HG03442 (cell line): ENCODE data around the gene GRK6.

Experiments
- ATAC-seq: cut with Tn5 transposase; IDR thresholded peaks from one replicate; pipeline ENCODE4 v1.9.1; 2021; ENCODE audit warnings: mild to moderate bottlenecking, moderate library complexity; ENCODE audit not compliant: unreplicated experiment

GRK6 gene

GRCh38 chr5:177425196-177425800 is 1.2 kb upstream of the GRK6 start:
- ATAC-seq: no peak

- peak; percentile 78 for ATAC-seq
Measured at GRCh38 chr5:177425801-177426565, 493 bp upstream of the GRK6 start.

- ATAC-seq: no peak
Measured at GRCh38 chr5:177427211-177427822, 841 bp downstream of the GRK6 start.

- no peak for ATAC-seq
Measured at GRCh38 chr5:177427919-177428573, 1.6 kb downstream of the GRK6 start.

- ATAC-seq: no peak
Measured at GRCh38 chr5:177428574-177429217, 2.2 kb downstream of the GRK6 start.

GRCh38 chr5:177429248-177430040 is 3.0 kb downstream of the GRK6 start:
- no peak for ATAC-seq

- ATAC-seq: no peak
Measured at GRCh38 chr5:177430140-177430951, 3.9 kb downstream of the GRK6 start.

GRCh38 chr5:177430972-177431316 is 4.5 kb downstream of the GRK6 start:
- ATAC-seq: no peak

GRCh38 chr5:177431317-177432142 is 5.1 kb downstream of the GRK6 start:
- peak; percentile 36 for ATAC-seq

- ATAC-seq: no peak
Measured at GRCh38 chr5:177432143-177432838, 5.8 kb downstream of the GRK6 start.

GRCh38 chr5:177432839-177433657 is 6.6 kb downstream of the GRK6 start:
- no peak for ATAC-seq

GRCh38 chr5:177433658-177434217 is 7.3 kb downstream of the GRK6 start:
- ATAC-seq: no peak

GRCh38 chr5:177434437-177434836 is 8.0 kb downstream of the GRK6 start:
- ATAC-seq: no peak

- no peak for ATAC-seq
Measured at GRCh38 chr5:177434942-177435738, 8.7 kb downstream of the GRK6 start.

- no peak for ATAC-seq
Measured at GRCh38 chr5:177435847-177436536, 9.5 kb downstream of the GRK6 start.

GRCh38 chr5:177437623-177438022 is 11.1 kb downstream of the GRK6 start:
- no peak for ATAC-seq
